Pancreas (tissue), 10 donors: ENCODE measurements around the gene GTPBP4. TPM values are rescaled to one million over a fixed set of nuclear protein-coding genes. Genes with fewer than 3 reads are reported as not detected.

Experiments used
- ATAC-seq, 4 donors: fragments of 200-7000 bp; cut with Tn5 transposase; one replicate each; pipeline versions ENCODE4 v1.8.0 to v1.9.1; 2020; ENCODE audit warnings: mild to moderate bottlenecking in 4 of 4, moderate library complexity in 4 of 4
- DNase-seq, 6 donors: peaks; one replicate each; pipeline ENCODE4 v3.0.0-alpha.2; 2020
- FAIRE-seq: peaks from 2 replicates; lab custom pipeline; 2012; peaks lifted over from hg19 to GRCh38; lab: Jason Lieb, UNC
- H3K27ac ChIP-seq, 4 donors: fragments of 200-600 bp; sonication (generic); 1 replicate in 3 of 4; 2 replicates in 1 of 4; pipeline versions ENCODE4 v1.5.0 to v1.8.0; 2020
- H3K27me3 ChIP-seq, 4 donors: fragments of 200-600 bp; one replicate each; pipeline ENCODE4 v1.8.0; 2021
- H3K36me3 ChIP-seq, 3 donors: fragments of 200-600 bp; sonication (generic) in 1 of 3; one replicate each; pipeline versions ENCODE4 v1.5.0 to v1.8.0; 2020 to 2021
- H3K4me1 ChIP-seq, 3 donors: fragments of 200-600 bp; one replicate each; pipeline ENCODE4 v1.8.0; 2021
- H3K4me3 ChIP-seq, 4 donors: fragments of 200-600 bp; sonication (generic) in 2 of 4; one replicate each; pipeline versions ENCODE4 v1.5.0 to v1.8.0; 2020 to 2021
- H3K9me3 ChIP-seq, 4 donors: fragments of 200-600 bp; one replicate each; pipeline ENCODE4 v1.8.0; 2021
- CTCF ChIP-seq, 4 donors: fragments of 200-600 bp; sonication (generic) in 3 of 4; IDR thresholded peaks; one replicate each; pipeline versions ENCODE4 v1.5.0 to v1.8.0; 2021; ENCODE audit warnings: antibody characterized with exemption in 4 of 4
- WGBS, 2 donors: extraction: QIAGEN DNeasy Blood & Tissue Kit; methylation state at CpG; one replicate each; pipeline ENCODE4 v1.1.7; 2013; 5-methylcytosine and 5-hydroxymethylcytosine counted together
- intact Hi-C, 3 donors: fragments of 100-400 bp; cut with DNase I; formaldehyde crosslinking; loops; one replicate each; pipeline versions ENCODE4 v1.11.1 to v1.14.2; 2022
- polyA plus RNA-seq, 2 donors: library from polyadenylated mRNA; stranded (reverse); fragments of 200-250 nt; gene quantifications; one replicate each; pipeline ENCODE4 v1.2.3, GENCODE V29; 2013
- total RNA-seq, 6 donors: library from RNA; stranded (reverse); fragmentation: NEBNext Ultra II Directional in 4 of 6; extraction: Animal tissue kit (Norgen Biotek cat#: 25700) in 4 of 6; gene quantifications; one replicate each; pipeline versions ENCODE4 v1.2.1 to v1.2.4, GENCODE V29; 2021 to 2023
- donor health status: healthy with polysubstance abuse.
- donor health status: DM: no; HTN: no; CAD: no; lungs with moderate emphysema.
- donor health status: DM: no; HTN: no; CAD: no.
- donor health status: control.
- donor health status: control.
- donor health status: Bipolar disorder and iron deficiency.
- donor health status: DM: yes; HTN: yes; CAD: no.
- donor health status: DM: no; HTN: no; CAD: no.
- donor health status: DM: no; HTN: no; CAD: no.
- donor health status: DM: yes; HTN: yes; CAD: no.

GTPBP4 gene
- total and polyA plus RNA-seq, 8 donors: 6.9 to 18.4 (median 15.8) TPM

GRCh38 chr10:980468-981093, 7.7 kb upstream of the GTPBP4 start:
- H3K4me1 ChIP-seq: no peaks in the 10 kb centered on the region
- no peak overlapping the region for H3K27ac ChIP-seq
- H3K9me3 ChIP-seq: no peaks in the 10 kb centered on the region
- FAIRE-seq: no peak
- no peaks in the 10 kb centered on the region for H3K36me3 ChIP-seq
- DNase-seq: no peak
- TF ChIP-seq CTCF (IDR thresholded peaks at IDR 0.05): no peak
- H3K4me3 ChIP-seq: no peak overlapping the region
- intact Hi-C loops: no loop called here
- no peak for ATAC-seq
- WGBS, 2 donors: 95 to 99% methylated on average over 5 of the region's 5 CpGs
- no peaks in the 10 kb centered on the region for H3K27me3 ChIP-seq

GRCh38 chr10:983401-983800, 4.8 kb upstream of the GTPBP4 start:
- intact Hi-C loops: no loop called here
- no peak for FAIRE-seq
- H3K27ac ChIP-seq: no peak overlapping the region

DNA sequence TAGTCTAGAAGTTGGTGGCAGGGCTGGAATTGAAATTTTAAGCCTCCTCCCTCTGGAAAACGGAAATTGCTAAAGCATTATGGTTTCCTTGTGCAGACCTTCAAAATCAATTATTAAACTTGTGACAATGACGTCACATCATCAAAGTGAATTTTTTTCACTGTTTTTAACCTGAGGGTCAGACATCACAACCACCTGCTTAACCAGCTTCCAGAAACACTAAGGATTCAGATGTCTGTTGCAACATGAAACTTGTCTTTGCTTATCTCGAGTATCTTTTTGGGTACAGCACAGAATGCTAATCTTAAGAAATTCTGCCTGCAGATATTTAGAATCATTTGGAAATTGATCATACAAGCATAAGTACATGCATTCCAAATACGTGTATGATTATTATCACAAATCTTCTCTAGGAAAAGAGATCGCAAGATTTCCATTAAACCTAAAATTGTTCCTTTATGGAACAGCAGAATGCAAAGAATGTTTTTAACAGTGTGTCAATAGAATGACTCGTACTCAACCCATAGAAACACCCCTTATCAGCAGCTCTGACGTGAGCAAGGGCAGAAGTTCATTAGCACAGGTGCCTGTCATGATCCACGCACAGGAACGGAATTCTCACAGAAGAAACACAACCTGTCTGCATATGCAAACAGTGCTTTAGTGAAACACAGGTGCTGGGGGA, 4.1 kb upstream of the GTPBP4 start:
- ATAC-seq (no peak), FAIRE-seq (no peak), DNase-seq (peak in 1 of 6 donors; percentile 32)
- peaks cover under 1 to 9% (median 1%) of the 10 kb centered on the region in 3 donors for H3K4me1 ChIP-seq
- H3K4me3 ChIP-seq: no peak overlapping the region
- 48 to 53% methylated on average over 9 of the region's 9 CpGs for WGBS, 2 donors
- intact Hi-C loops: no loop called here
- no peak for TF ChIP-seq CTCF (IDR thresholded peaks at IDR 0.05)
- no peaks in the 10 kb centered on the region for H3K36me3 ChIP-seq
- no peaks in the 10 kb centered on the region for H3K9me3 ChIP-seq
- H3K27me3 ChIP-seq: no peaks in the 10 kb centered on the region
- no peak overlapping the region for H3K27ac ChIP-seq

More at GRCh38 chr10:983401-983800, 4.8 kb upstream of the GTPBP4 start:
- Histone ChIP-seq H3K9me3 (no peaks in the 10 kb centered on the region), H3K4me3 (no peak overlapping the region), H3K4me1 (peaks cover 0 to 9% (median 0%) of the 10 kb centered on the region in 3 donors), H3K27me3 (no peaks in the 10 kb centered on the region), H3K36me3 (no peaks in the 10 kb centered on the region)
- ATAC-seq (no peak), DNase-seq (no peak)
- TF ChIP-seq CTCF (IDR thresholded peaks at IDR 0.05): no peak
- 93 to 94% methylated on average over 6 of the region's 6 CpGs for WGBS, 2 donors

GRCh38 chr10:985361-985760, 2.9 kb upstream of the GTPBP4 start:
- H3K27me3 ChIP-seq: no peaks in the 10 kb centered on the region
- intact Hi-C loops: no loop called here
- H3K27ac ChIP-seq: no peak overlapping the region
- 91 to 93% methylated on average over 2 of the region's 2 CpGs for WGBS, 2 donors
- H3K9me3 ChIP-seq: no peaks in the 10 kb centered on the region
- no peaks in the 10 kb centered on the region for H3K36me3 ChIP-seq
- no peak for TF ChIP-seq CTCF (IDR thresholded peaks at IDR 0.05)
- ATAC-seq (no peak), FAIRE-seq (no peak), DNase-seq (no peak)
- peaks cover 6 to 17% (median 9%) of the 10 kb centered on the region in 3 donors for H3K4me1 ChIP-seq
- H3K4me3 ChIP-seq: no peak overlapping the region
